ENCODE measurements around the gene RNASE9. TPM values are rescaled to one million over a fixed set of nuclear protein-coding genes. Genes with fewer than 3 reads are reported as not detected.
"Not testable (repeated sequence)": the region's sequence is repeated elsewhere in the genome, so short reads cannot be mapped to it uniquely, and the experiment has no call there.

The RNASE9 gene
- total and polyA plus RNA-seq, 9 of the 15 experiments (the other 6 are each of a cell fraction or from before 2014, with no cell fraction given): not detected

GRCh38 chr14:20506276-20506675, 54.6 kb downstream of the RNASE9 start:
- H3K9me3 ChIP-seq (replicated peaks; ENCODE audit: control insufficient read depth, insufficient read depth, low read depth, low read length); H3K4me1 ChIP-seq (replicated peaks in 1 of 2; ENCODE audit: control insufficient read depth in 2 of 2, insufficient read depth in 2 of 2, low read length in 2 of 2); CTCF ChIA-PET (ENCODE audit: low intra/inter-chr PET ratio); intact Hi-C loops (cut with micrococcal nuclease); ATAC-seq; FAIRE-seq; in situ Hi-C loops (cut with MboI); H3K9me1 ChIP-seq (ENCODE audit: control insufficient read depth, insufficient read depth, low read length); H2AFZ ChIP-seq (ENCODE audit: low read depth, low read length); H3K27me3 ChIP-seq (ENCODE audit: control insufficient read depth in 2 of 2, insufficient read depth in 2 of 2, low read length in 2 of 2); H3K79me2 ChIP-seq (ENCODE audit: control insufficient read depth, insufficient read depth, low read length); H3K4me2 ChIP-seq (ENCODE audit: insufficient read depth, low read length); POLR2A ChIA-PET; DNase-seq (ENCODE audit: extremely low read depth in 1 of 4, low spot score in 3 of 4); H3K27ac ChIP-seq (ENCODE audit: extremely low read depth, low read depth, low read length); H3K36me3 ChIP-seq (ENCODE audit: control insufficient read depth, insufficient read depth, low read length); H3K4me3 ChIP-seq; BruUV-seq (replicated peaks); H4K20me1 ChIP-seq (replicated peaks; ENCODE audit: control insufficient read depth, insufficient read depth, low read length); H3K9ac ChIP-seq (ENCODE audit: insufficient read depth in 1 of 2, low read depth in 2 of 2, low read length in 2 of 2): not testable (repeated sequence)
- no CpG with 5 or more reads among the region's 30 CpGs for WGBS (ENCODE audit: insufficient coverage, low coverage, missing lambda C conversion rate)

Other genes with a start within 250 kb of the RNASE9 start
Only the 7 nearest of the 18 such genes appear.
- gene APEX1, start 105.8 kb downstream of the RNASE9 start, total RNA-seq (2014; rRNA removed): 157 and 188 TPM in 2 replicates
- gene APEX1, start 105.8 kb downstream of the RNASE9 start, total RNA-seq (2014; rRNA removed; fragmentation: Illumina TruSeq; extraction: Trizol): 49.5 and 50.2 TPM in 2 replicates
- gene APEX1, start 105.8 kb downstream of the RNASE9 start, total RNA-seq (2015; rRNA removed; fragmentation: Illumina TruSeq; extraction: Trizol): 54.8 and 63.8 TPM in 2 replicates
- 142 and 143 TPM in 2 replicates for gene APEX1, start 105.8 kb downstream of the RNASE9 start, total RNA-seq (2021)
- gene APEX1, start 105.8 kb downstream of the RNASE9 start, polyA plus RNA-seq (2011; rRNA removed): 224 and 225 TPM in 2 replicates
- gene APEX1, start 105.8 kb downstream of the RNASE9 start, polyA plus RNA-seq (2014; fragmentation: Illumina TruSeq; extraction: Trizol): 212 and 274 TPM in 2 replicates
- 100 to 1,000 TPM; 158 to 234 TPM for gene APEX1, start 105.8 kb downstream of the RNASE9 start, polyA plus RNA-seq (2014; fragmentation: Nextera tagmentation; extraction: Ambion mirVana)
- 218 and 222 TPM in 2 replicates for gene APEX1, start 105.8 kb downstream of the RNASE9 start, polyA plus RNA-seq (2014; rRNA removed)
- 10.3 and 10.9 TPM in 2 replicates for gene PIP4P1, start 99.6 kb downstream of the RNASE9 start, total RNA-seq (2014; rRNA removed)
- gene PIP4P1, start 99.6 kb downstream of the RNASE9 start, total RNA-seq (2014; rRNA removed; fragmentation: Illumina TruSeq; extraction: Trizol): 8.6 and 10.2 TPM in 2 replicates
- gene PIP4P1, start 99.6 kb downstream of the RNASE9 start, total RNA-seq (2015; rRNA removed; fragmentation: Illumina TruSeq; extraction: Trizol): 10.7 and 11.7 TPM in 2 replicates
- gene PIP4P1, start 99.6 kb downstream of the RNASE9 start, total RNA-seq (2021): 15.1 and 20.9 TPM in 2 replicates
- 17.7 and 30.2 TPM in 2 replicates for gene PIP4P1, start 99.6 kb downstream of the RNASE9 start, polyA plus RNA-seq (2011; rRNA removed)
- gene PIP4P1, start 99.6 kb downstream of the RNASE9 start, polyA plus RNA-seq (2014; fragmentation: Illumina TruSeq; extraction: Trizol): 14.9 and 16.6 TPM in 2 replicates
- gene PIP4P1, start 99.6 kb downstream of the RNASE9 start, polyA plus RNA-seq (2014; fragmentation: Nextera tagmentation; extraction: Ambion mirVana): 1 to 10 TPM; 5.3 to 7.4 TPM
- gene PIP4P1, start 99.6 kb downstream of the RNASE9 start, polyA plus RNA-seq (2014; rRNA removed): 16.0 and 18.9 TPM in 2 replicates
- 92.5 and 119 TPM in 2 replicates for gene PNP, start 91.6 kb downstream of the RNASE9 start, total RNA-seq (2014; rRNA removed)
- 163 and 170 TPM in 2 replicates for gene PNP, start 91.6 kb downstream of the RNASE9 start, total RNA-seq (2014; rRNA removed; fragmentation: Illumina TruSeq; extraction: Trizol)
- gene PNP, start 91.6 kb downstream of the RNASE9 start, total RNA-seq (2015; rRNA removed; fragmentation: Illumina TruSeq; extraction: Trizol): 141 and 144 TPM in 2 replicates
- gene PNP, start 91.6 kb downstream of the RNASE9 start, total RNA-seq (2021): 119 and 130 TPM in 2 replicates
- gene PNP, start 91.6 kb downstream of the RNASE9 start, polyA plus RNA-seq (2011; rRNA removed): 252 and 288 TPM in 2 replicates
- 198 and 208 TPM in 2 replicates for gene PNP, start 91.6 kb downstream of the RNASE9 start, polyA plus RNA-seq (2014; fragmentation: Illumina TruSeq; extraction: Trizol)
- 100 to 1,000 TPM in 1 of 2 experiments, 10 to 100 TPM in 1; 96.2 to 137 TPM for gene PNP, start 91.6 kb downstream of the RNASE9 start, polyA plus RNA-seq (2014; fragmentation: Nextera tagmentation; extraction: Ambion mirVana)
- gene PNP, start 91.6 kb downstream of the RNASE9 start, polyA plus RNA-seq (2014; rRNA removed): 134 and 143 TPM in 2 replicates
- gene RNASE10, start 55.5 kb downstream of the RNASE9 start, total RNA-seq (2014; rRNA removed): not detected in 2 replicates
- not detected in 2 replicates for gene RNASE10, start 55.5 kb downstream of the RNASE9 start, total RNA-seq (2014; rRNA removed; fragmentation: Illumina TruSeq; extraction: Trizol)
- 0.25 TPM in 1 of 2 replicates, not detected in the other for gene RNASE10, start 55.5 kb downstream of the RNASE9 start, total RNA-seq (2015; rRNA removed; fragmentation: Illumina TruSeq; extraction: Trizol)
- 1.9 and 2.3 TPM in 2 replicates for gene RNASE10, start 55.5 kb downstream of the RNASE9 start, total RNA-seq (2021)
- not detected in 2 replicates for gene RNASE10, start 55.5 kb downstream of the RNASE9 start, polyA plus RNA-seq (2011; rRNA removed)
- gene RNASE10, start 55.5 kb downstream of the RNASE9 start, polyA plus RNA-seq (2014; fragmentation: Illumina TruSeq; extraction: Trizol): not detected in 2 replicates
- not detected for gene RNASE10, start 55.5 kb downstream of the RNASE9 start, polyA plus RNA-seq (2014; fragmentation: Nextera tagmentation; extraction: Ambion mirVana)
- gene RNASE10, start 55.5 kb downstream of the RNASE9 start, polyA plus RNA-seq (2014; rRNA removed): not detected in 2 replicates
- not detected in 2 replicates for gene RNASE11, start 27.0 kb upstream of the RNASE9 start, total RNA-seq (2014; rRNA removed)
- 0.22 TPM in 1 of 2 replicates, not detected in the other for gene RNASE11, start 27.0 kb upstream of the RNASE9 start, total RNA-seq (2014; rRNA removed; fragmentation: Illumina TruSeq; extraction: Trizol)
- not detected in 2 replicates for gene RNASE11, start 27.0 kb upstream of the RNASE9 start, total RNA-seq (2015; rRNA removed; fragmentation: Illumina TruSeq; extraction: Trizol)
- gene RNASE11, start 27.0 kb upstream of the RNASE9 start, total RNA-seq (2021): not detected in 2 replicates
- gene RNASE11, start 27.0 kb upstream of the RNASE9 start, polyA plus RNA-seq (2011; rRNA removed): not detected in 2 replicates
- 0.16 TPM in 1 of 2 replicates, not detected in the other for gene RNASE11, start 27.0 kb upstream of the RNASE9 start, polyA plus RNA-seq (2014; fragmentation: Illumina TruSeq; extraction: Trizol)
- gene RNASE11, start 27.0 kb upstream of the RNASE9 start, polyA plus RNA-seq (2014; fragmentation: Nextera tagmentation; extraction: Ambion mirVana): under 1 TPM in 1 of 2 experiments, not detected in 1; 0.29 TPM
- not detected in 2 replicates for gene RNASE11, start 27.0 kb upstream of the RNASE9 start, polyA plus RNA-seq (2014; rRNA removed)
- not detected in 2 replicates for gene RNASE12, start 30.3 kb upstream of the RNASE9 start, total RNA-seq (2014; rRNA removed)
- not detected in 2 replicates for gene RNASE12, start 30.3 kb upstream of the RNASE9 start, total RNA-seq (2014; rRNA removed; fragmentation: Illumina TruSeq; extraction: Trizol)
- gene RNASE12, start 30.3 kb upstream of the RNASE9 start, total RNA-seq (2015; rRNA removed; fragmentation: Illumina TruSeq; extraction: Trizol): not detected in 2 replicates
- gene RNASE12, start 30.3 kb upstream of the RNASE9 start, total RNA-seq (2021): not detected in 2 replicates
- not detected in 2 replicates for gene RNASE12, start 30.3 kb upstream of the RNASE9 start, polyA plus RNA-seq (2011; rRNA removed)
- gene RNASE12, start 30.3 kb upstream of the RNASE9 start, polyA plus RNA-seq (2014; fragmentation: Illumina TruSeq; extraction: Trizol): not detected in 2 replicates
- under 1 TPM in 1 of 2 experiments, not detected in 1; 0.24 TPM for gene RNASE12, start 30.3 kb upstream of the RNASE9 start, polyA plus RNA-seq (2014; fragmentation: Nextera tagmentation; extraction: Ambion mirVana)
- gene RNASE12, start 30.3 kb upstream of the RNASE9 start, polyA plus RNA-seq (2014; rRNA removed): not detected in 2 replicates
- gene OR6S1, start 80.6 kb upstream of the RNASE9 start, total RNA-seq (2014; rRNA removed): not detected in 2 replicates
- gene OR6S1, start 80.6 kb upstream of the RNASE9 start, total RNA-seq (2014; rRNA removed; fragmentation: Illumina TruSeq; extraction: Trizol): not detected in 2 replicates
- not detected in 2 replicates for gene OR6S1, start 80.6 kb upstream of the RNASE9 start, total RNA-seq (2015; rRNA removed; fragmentation: Illumina TruSeq; extraction: Trizol)
- gene OR6S1, start 80.6 kb upstream of the RNASE9 start, total RNA-seq (2021): not detected in 2 replicates
- gene OR6S1, start 80.6 kb upstream of the RNASE9 start, polyA plus RNA-seq (2011; rRNA removed): not detected in 2 replicates
- gene OR6S1, start 80.6 kb upstream of the RNASE9 start, polyA plus RNA-seq (2014; fragmentation: Illumina TruSeq; extraction: Trizol): not detected in 2 replicates
- not detected for gene OR6S1, start 80.6 kb upstream of the RNASE9 start, polyA plus RNA-seq (2014; fragmentation: Nextera tagmentation; extraction: Ambion mirVana)
- not detected in 2 replicates for gene OR6S1, start 80.6 kb upstream of the RNASE9 start, polyA plus RNA-seq (2014; rRNA removed)